Measurements from ENCODE around the gene FNDC3B.
"Not testable (repeated sequence)": the region's sequence is repeated elsewhere in the genome, so short reads cannot be mapped to it uniquely, and the experiment has no call there.

Gene FNDC3B

DNA sequence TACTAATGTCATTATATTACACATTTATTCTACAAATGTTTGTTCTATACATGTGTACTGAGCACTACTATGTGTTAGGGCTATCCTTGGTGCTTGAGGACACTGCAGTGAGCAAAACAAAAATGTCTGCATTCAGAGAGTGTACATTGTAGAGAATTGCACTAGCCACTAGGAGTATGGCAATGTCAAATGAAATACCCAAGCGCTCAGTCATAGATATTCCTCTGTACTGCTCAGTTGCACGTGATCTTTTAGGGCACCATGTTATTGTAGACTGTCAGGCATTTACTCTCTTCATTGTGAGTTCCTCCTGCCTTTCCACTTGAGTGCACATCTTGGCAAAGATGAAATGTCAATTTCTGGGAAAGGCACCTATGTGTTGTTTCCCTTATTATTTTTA lies 36.8 kb downstream of the FNDC3B start:
- DNase-seq = no peak

DNA sequence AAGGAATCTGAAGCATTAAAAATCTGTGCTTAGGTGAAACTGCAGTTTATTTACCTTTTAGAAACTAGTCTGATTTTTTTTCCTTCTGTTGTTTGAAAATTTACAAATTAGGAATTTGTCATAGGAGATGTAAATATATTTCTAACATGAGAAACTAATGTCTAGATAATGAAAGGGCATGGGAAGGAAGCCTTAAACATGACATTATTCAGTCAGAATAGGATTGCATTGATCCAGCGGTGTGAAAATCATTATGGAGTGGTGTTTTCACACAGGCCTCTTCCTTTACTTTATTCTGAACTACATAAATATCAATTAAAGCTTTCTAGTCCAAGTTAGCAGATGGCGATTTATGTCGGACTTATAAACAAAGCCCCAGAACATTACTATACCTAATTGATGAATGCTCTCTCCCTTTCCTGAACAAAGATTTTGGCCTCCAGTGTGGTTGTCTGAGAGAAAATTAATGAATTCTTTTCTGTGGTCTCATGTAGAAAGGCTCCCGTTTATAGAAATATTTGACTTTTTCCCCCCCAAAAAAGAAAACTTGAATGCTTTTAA lies 37.9 kb downstream of the FNDC3B start:
- DNase-seq = no peak

DNA sequence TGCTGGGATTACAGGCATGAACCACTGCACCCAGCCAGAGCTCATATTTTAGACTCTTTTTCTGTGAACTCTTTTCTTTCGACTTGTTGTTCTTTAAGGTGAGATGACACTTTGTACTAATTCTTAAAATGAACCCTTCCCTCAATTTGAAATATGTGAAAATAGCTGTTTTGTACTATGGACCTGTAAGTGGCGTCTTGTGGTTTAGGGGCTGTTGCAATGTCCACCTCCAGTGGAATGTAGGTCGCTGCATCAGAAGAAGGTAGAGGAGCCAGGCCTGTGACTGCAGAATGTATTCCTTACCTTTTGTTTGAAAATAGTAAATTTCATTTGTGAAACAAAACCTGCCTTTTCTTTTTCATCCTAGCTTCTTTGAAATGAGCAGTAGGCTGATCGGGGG lies 38.9 kb downstream of the FNDC3B start:
- DNase-seq = no peak

DNA sequence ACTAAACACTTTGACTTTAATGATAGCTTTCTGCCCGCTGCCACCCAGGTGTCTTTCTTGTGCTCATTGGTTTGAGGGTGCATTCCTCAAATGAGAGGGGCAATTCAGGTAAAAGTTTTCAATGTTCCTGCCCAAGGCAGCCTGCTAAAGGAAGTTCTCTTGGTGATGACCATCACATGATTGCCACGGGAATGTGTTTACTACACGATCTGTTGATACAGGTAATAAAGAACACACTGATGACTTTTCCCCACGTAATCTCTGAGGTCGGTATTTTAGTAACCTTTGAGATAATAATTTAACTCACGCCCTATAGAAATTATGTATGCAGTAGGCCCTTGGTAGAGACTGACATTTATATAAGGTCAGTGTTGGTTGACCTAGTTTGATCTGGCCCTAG lies 39.3 kb downstream of the FNDC3B start:
- DNase-seq = no peak

DNA sequence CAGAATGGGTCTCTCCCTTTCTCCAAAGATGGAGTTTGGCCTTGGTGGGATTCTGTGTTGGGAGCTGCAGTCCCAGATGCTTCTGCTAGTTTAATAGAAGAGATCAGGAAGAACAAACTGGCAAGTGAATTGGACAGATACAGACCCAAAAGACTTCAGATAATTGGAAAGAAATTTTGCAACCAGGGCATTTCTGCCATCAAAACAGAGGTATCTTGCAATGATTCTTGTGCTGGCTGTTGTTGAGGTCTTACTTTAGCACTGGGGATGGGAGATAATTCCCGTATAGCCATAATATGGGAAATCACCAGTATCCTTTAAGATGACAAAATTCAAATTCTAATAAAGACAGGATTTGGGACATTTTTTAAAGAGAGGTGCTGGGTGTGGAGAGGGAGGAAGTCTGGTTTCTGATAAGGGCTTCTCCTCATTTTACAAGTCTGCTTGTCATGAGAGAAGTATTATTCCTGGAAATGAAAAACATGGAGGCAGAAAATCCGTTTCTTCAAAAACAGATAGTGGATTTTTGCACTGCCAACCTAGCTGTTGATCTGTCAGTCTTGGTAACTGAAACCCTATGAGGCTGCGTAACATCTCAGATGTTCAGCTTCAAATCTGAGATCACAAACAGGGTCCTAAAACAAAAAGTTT lies 40.1 kb downstream of the FNDC3B start:
- no peak for DNase-seq

DNA sequence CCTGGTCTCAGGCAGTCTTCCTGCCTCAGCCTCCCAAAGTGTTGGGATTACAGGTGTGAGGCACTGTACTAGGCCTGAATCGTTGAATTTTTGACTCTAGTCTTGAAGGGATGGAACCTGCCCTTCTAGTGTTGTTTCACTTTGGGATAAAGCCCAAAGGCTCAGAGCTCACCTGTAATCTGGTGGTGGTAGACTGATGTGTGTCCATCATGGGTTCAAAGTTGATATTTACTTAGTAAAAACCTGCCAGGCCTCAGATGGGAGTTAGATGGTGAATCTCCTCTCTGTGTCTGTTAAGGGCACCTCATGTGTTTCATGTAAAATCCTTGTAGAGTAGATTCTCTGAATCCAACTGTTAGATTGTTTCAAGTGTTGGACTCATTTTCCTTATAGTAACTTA lies 41.1 kb downstream of the FNDC3B start:
- no peak for DNase-seq

DNA sequence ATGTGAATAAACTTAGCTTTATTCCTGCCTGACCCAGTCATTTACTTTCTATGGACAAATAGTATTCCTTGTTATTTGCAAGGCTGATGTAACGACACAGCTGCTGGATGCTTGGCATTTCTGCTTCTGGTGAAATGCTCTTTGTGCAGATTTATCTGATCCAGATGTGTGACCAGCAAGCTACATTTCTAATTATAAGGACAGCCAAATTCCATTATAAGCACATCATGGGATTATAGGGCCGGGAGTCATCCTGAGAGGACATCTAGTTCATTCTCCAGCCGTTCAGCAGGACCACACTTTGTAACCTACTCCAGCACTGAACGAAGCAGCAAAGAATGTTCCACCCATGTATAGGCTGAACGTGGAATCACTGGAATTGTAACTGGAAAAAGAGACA lies 42.9 kb downstream of the FNDC3B start:
- DNase-seq = no peak

DNA sequence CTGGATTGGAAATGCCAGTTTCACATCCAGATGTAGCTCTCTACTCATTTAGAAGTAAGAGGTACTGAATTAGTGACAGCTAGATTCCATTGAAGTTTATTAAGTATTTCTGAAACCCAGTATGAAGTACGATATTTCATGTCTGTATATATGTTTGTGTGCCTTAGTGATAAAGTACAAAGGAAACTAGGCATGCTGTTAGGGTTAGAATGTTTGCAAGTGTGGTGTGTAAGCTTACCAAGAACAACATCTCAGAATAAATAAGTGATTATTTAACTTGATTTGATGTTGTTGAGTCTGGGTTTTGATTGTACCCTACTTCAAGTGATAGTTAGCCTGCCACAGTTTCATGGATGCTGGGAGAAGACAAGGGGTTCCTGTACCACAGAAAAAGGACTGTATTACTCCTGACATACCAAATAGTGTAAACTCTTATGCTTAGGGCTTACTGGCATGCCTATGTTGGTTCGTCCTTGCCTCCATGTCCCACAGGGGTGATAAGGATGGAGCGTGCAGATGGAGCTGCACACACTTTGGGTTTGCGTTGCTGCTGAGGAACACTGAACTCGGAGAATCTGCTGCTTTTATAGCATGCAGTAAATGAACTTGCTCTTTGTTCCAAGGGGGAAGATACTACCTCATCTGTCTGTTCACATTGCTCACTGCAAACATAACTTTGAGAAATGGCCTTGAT lies 43.6 kb downstream of the FNDC3B start:
- no peak for DNase-seq

DNA sequence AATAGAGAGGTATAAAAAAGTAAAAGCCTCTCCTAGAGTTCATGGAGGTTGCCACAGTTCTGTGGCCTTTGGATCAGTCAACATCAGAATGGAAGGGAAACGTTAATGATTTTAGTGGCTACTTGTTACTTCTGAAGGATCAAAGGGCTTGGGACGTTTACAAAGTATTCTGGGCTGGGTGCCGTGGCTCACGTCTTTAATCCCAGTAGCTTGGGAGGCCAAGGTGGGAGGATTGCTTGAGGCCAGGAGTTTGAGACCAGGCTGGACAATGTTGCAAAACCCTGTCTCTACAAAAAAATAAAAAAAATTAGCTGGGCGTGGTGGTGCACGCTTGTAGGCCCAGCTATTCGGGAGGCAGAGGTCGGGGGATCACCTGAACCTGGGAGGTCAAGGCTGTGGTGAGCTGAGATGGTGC lies 44.6 kb downstream of the FNDC3B start:
- no peak for DNase-seq

DNA sequence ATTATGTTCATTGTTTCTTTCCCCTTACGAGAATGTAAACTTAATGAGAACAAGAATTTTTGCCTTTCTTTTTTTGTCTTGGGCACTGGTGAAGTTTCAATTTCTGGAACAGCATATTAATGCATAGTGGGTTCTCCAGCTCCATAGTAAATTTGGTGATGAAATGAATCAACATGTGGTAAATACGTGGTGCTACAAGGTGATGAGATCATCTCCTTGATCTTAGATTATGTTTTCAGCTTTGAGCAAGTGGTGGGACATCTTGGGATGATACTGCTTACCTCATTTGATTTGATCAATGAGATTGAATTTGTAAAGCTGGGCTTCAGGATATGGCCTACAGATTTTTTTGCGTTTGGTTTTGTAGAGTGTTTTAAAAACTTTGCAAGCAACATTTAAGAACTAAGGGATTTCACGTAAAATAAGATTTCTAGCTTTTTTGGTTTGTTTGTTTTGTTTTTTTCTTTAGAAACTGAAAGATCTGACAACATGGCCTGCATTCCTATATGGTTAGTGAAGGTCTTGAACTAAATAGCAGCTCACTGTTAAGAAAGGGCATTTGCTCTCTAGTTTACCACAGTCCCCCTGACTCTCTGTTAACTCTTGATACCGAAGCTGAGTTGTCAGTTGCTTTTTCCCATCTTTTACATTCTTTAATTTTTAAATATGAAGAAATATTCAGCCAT lies 45.6 kb downstream of the FNDC3B start:
- no peak for DNase-seq

DNA sequence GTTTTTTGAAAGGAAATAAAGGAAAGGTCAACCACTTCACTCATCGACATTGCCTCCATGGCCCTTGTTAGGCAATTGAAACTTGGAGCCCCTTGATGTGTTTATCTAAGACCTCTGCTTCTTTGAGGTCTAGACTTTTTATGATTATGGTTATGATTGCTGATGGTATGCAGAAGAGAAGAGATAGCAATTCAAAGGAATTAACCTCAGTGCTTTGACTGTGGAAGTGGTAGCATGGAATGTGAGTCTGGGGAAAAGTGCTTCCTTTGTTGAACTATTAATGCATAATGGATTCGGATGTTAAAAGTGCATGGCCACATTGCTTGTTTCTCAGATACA lies 46.1 kb downstream of the FNDC3B start:
- no peak for DNase-seq

DNA sequence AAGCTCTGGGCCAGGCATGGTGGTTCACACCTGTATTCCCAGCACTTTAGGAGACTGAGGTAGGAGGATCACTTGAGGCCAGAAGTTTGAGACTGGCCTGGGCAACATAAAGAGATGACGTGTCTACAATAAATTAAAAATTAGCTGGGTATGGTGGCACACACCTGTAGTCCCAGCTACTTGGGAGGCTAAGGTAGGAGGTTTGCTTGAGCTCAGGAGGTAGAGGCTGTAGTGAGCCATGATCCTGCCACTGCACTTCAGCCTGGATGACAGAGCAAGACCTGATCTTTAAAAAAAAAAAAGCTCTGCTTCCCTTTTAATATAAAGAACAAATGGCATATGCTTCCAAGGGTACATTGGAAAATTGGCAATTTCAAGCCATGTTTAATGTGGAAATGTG lies 46.7 kb downstream of the FNDC3B start:
- no peak for DNase-seq

DNA sequence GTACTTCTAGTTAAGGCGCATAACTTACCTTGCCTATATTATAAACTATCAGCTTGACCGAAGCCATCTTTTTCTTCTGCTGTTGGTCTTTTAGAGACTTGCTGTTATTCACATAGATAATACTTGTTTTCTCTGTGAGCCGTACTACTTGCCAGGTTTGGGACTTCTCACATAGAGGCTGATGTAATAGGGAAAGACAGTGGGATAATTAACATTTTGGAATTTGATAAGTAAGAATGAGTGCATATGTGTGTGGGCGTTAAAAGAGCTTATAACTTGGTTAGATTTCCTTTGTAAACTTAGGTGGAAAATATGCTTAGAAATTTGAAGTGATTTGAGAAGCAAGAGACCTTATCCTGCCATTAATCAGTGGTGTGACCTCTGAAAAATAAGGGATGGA lies 47.8 kb downstream of the FNDC3B start:
- no peak for DNase-seq

DNA sequence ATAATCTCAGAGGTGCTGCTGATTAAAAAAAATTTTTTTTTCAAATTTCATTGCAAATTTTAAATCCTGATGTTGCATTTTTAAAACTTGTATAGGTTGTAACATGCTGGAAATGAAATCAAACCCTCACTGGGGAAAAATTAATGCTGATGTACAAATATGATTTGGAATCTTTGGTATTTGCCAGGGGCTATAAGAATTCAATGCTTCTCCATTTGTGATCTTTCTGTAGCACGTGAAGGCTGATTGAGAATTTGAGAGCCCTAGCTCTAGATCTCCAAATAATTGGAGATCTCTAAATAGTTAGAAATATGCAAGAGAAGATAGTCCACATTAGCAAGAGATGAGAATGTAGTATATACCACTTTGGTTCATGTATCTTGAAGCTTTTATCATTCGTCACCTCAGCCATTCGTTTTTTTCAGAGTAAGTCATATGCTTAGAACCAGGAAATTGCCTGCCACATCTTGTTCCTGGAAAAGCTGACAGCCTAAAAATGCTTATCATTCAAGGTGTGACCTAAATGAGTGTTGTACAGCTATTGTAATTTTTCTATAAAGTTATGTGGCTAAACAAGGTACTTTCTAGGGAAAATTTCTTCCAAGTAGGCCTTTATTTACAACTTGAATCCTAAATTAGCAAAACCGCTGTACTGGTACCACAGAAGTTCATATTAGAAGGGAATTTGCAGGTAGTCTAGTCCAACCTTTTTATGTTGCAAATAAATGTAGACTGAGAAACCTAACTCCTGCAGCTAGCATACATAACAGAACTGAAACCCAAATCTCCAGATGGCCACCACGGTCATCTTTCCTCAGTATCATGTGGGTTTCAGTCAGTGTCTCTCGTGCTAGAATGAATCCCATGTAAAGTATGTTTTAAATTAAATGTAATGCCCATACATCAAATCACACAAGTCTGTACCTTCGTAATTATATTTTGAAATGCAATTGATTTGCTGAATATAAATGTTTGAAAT lies 48.5 kb downstream of the FNDC3B start:
- no peak for DNase-seq

DNA sequence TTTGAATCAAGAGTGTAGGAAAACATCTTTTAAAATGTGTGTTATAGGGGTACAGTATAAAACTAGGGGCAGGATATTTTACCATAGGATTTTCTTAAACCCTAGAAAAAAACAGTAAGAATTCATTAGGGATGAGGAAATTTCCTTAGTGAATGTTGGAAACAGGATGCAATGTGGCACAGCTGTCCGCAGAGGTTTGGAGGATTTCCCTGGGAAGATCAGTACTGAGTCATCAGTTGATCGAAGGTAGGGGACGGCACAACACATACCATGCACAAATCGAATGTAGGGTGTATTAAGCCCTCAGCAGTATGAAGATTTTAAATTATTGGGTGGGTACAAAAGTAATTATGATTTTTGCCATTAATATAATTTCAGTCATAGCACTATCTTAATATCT lies 49.9 kb downstream of the FNDC3B start:
- no peak for DNase-seq

DNA sequence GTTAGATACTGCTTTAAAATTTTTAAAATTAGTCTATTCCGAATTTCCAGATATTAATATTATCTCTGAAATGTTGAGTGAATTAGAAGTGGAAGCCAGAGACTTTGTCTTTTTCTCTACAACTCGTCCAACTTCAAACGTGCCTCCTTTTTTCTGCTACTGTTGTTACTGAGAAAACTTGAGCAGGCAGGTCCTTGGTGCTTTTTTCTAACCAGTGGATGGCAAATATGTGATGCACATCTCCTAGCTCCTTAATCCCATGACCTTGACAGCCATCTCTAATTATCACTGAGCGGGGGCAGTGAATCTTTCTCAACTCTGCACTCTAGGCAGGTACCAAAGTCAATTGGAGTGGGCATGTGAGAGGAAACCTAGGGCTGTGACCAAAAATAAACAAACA lies 50.7 kb downstream of the FNDC3B start:
- no peak for DNase-seq

DNA sequence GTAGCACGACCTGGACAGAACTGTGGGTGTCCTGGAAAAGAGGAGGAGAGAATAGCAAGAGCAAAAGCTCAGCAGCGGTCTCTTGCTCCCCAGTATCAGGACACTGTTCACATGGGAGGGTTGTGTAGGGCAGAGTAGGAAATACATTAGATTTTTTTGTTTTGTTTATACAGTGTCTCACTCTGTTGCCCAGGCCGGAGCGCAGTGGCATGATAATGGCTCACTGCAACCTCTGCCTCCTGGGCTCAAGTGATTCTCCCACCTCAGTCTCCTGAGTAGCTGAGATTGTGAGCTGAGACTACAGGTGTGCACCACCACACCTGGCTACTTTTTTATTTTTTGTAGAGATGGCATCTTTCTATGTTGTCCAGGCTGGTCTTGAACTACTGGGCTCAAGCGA lies 53.3 kb downstream of the FNDC3B start:
- no peak for DNase-seq

DNA sequence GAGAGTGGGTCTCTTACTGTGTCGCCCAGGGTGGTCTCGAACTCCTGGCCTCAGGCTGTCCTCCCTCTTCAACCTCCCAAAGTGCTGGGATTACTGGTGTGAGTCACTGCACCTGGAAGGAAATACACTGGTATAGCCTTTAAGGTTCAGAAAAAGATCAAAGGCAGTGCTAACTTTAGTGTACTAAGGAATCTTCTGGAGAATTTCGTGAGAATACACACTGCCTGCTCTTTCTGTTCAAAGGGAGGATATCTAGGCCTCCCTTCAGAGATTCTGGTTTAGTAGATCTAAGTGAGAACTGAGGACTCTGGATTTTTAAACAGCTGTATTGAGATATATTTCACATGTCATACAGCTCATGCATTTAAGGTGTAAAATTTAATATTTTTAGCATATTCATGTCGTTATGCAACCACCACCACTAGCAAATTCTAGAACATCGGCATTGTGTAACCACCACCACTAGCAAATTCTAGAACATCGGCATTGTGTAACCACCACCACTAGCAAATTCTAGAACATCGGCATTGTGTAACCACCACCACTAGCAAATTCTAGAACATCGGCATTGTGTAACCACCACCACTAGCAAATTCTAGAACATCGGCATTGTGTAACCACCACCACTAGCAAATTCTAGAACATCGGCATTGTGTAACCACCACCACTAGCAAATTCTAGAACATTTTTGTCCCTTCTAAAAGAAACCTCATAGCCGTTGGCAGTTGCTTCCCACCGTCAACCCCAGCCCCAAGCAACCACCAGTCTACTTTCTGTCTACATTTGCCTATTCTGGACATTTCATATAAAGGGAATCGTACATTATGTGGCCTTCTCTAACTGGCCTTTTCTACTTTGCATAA lies 54.4 kb downstream of the FNDC3B start:
- not testable (repeated sequence) for DNase-seq

DNA sequence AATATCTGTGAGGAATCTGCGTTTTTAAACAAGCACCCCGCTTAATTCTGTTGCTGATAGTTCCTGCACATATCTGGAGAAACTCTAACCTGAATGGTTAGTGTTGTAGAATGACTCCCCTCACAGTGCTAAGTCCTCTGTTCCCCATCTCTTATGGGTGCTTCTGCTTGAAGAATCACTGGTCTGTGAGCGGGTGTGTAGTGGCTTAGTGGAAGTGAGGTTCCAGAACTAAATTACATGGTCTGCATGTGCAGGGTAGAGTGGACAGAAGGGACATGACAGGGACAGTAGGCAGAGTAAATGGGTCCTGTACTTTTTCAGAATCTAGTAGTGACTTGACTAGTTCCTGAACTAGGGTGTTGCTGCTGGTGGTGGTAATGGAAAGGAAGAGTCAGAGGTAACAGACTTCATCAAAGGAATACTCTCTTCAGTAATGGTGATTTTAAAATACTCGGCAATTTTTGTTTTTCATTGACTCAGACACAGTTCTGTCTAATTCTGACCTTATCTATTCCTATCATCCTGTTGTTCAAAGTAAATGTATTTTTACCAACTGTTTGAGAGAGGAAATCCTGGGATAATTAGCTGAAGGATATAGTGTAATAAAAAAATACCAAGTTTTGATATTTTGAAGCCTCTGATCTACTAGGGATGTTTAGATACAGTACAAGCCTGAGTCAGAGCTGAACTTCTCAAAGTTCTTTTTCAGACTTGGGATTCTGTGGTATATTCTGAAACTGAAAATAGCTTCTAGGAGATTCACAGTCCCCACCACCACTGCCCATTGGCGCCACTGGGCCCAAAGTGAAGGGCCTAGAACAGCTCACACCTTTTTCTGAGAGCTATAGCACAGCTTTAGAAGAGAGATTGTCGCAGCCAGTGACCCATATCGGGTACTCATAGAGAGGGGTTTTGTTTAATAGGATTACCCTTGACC lies 55.5 kb downstream of the FNDC3B start:
- DNase-seq = no peak

DNA sequence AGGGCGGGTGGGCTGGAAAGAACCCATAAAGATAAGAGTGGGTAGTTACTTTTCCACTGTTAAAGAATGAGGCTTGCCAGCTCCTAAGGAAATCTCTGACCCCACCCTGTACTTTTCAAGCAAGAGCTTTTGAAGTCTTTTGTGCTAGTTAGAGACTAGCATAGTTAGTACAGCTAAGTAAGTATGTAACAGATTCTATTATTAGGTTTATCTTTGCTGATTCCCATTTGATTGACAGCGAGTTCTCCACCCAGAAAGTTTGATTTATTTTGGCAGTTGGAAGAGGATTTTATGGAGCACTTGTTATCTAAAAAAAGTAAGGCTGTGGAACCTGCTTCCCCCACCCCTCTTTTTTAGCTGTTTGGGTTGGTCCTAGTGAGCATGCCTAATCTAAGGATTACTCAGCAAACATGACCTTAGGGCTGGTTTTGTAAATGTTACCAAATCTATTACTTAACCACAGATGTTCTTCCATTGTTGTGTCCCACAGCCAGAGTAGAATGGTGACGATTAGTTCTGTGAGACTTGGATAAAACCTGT lies 57.6 kb downstream of the FNDC3B start:
- no peak for DNase-seq

DNA sequence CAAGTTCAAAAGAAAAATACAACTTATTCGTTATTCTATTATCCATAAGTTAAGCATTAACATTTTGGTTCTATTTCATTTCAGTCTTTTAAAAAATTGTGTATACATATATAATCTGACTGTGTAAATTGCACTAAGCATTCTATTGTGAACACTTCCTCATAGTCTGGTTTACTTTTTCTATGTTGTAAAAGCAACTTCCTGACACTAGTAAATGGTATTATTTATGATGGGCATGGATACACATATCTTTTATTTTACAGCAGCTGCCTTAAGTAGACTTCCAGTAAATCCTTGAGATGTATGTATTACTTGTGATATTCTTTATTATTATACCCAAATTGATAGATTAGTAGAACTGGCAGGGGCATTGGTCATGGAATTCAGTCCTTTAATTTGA lies 58.2 kb downstream of the FNDC3B start:
- DNase-seq = no peak

Measured in NCI-H748 treated with DMSO at 0.1 percent for 48 hours (cell line).